Upper lobe of left lung (tissue), 6 donors: ENCODE measurements around the gene RASGEF1C. TPM values are rescaled to one million over a fixed set of nuclear protein-coding genes. Genes with fewer than 3 reads are reported as not detected.

Source experiments
- ATAC-seq, 2 donors: fragments of 200-7000 bp; cut with Tn5 transposase; one replicate each; pipeline ENCODE4 v1.9.1; 2022; ENCODE audit warnings: mild to moderate bottlenecking in 2 of 2, moderate library complexity in 2 of 2; ENCODE audit not compliant: low FRiP score in 2 of 2
- DNase-seq, 2 donors: peaks; one replicate each; pipeline ENCODE4 v3.0.0-alpha.2; 2019 to 2020
- H3K27ac ChIP-seq, 4 donors: fragments of 200-600 bp; sonication (generic); one replicate each; pipeline ENCODE4 v1.5.1; 2016 to 2019
- H3K27me3 ChIP-seq, 4 donors: fragments of 200-600 bp; sonication (generic); one replicate each; pipeline ENCODE4 v1.5.1; 2017 to 2019
- H3K36me3 ChIP-seq, 4 donors: fragments of 200-600 bp; sonication (generic); one replicate each; pipeline ENCODE4 v1.5.1; 2016 to 2019
- H3K4me1 ChIP-seq, 4 donors: fragments of 200-600 bp; sonication (generic); one replicate each; pipeline ENCODE4 v1.5.1; 2018 to 2019
- H3K4me3 ChIP-seq, 4 donors: fragments of 200-600 bp; sonication (generic); one replicate each; pipeline ENCODE4 v1.5.1; 2017 to 2019; ENCODE audit warnings: mild to moderate bottlenecking in 2 of 4, moderate library complexity in 1 of 4
- H3K9me3 ChIP-seq, 4 donors: fragments of 200-600 bp; sonication (generic); one replicate each; pipeline ENCODE4 v1.5.1; 2018 to 2019
- CTCF ChIP-seq, 6 experiments: fragments of 450-650 bp in 4 of 6; fragments of 200-600 bp in 2 of 6; sonication (generic) in 2 of 6; IDR thresholded peaks; one replicate each; pipeline ENCODE4 v1.5.1; 2016 to 2019; ENCODE audit warnings: antibody characterized with exemption in 6 of 6
- EP300 ChIP-seq, 4 donors: sonication (generic); formaldehyde crosslinking; IDR thresholded peaks; one replicate each; pipeline ENCODE4 v1.5.1; 2017; ENCODE audit warnings: antibody characterized with exemption in 4 of 4, control low read depth in 2 of 4
- POLR2A ChIP-seq, 4 donors: fragments of 450-650 bp; IDR thresholded peaks; one replicate each; pipeline ENCODE4 v1.5.1; 2016 to 2017; ENCODE audit warnings: antibody characterized with exemption in 4 of 4, mild to moderate bottlenecking in 2 of 4
- POLR2AphosphoS5 ChIP-seq, 2 donors: sonication (generic); formaldehyde crosslinking; IDR thresholded peaks; one replicate each; pipeline ENCODE4 v1.5.1; 2017; ENCODE audit warnings: antibody characterized with exemption in 2 of 2
- WGBS, 2 donors: methylation state at CpG; one replicate each; pipeline ENCODE4 v1.1.5; 2017 to 2018; 5-methylcytosine and 5-hydroxymethylcytosine counted together
- total RNA-seq, 6 donors: library from RNA; depleted of rRNA in 4 of 6; stranded (reverse); fragments of >200 nt in 4 of 6; gene quantifications; one replicate each; pipeline versions ENCODE4 v1.1.0 to v1.2.1, GENCODE V29; 2016 to 2021
- donor health status: DM: no; HTN: no; CAD: no; lungs with moderate emphysema.
- donor health status: DM: no; HTN: yes; CAD: no; lungs with severe emphysema.

RASGEF1C gene
- total RNA-seq, 6 donors from 2014 or later, result not detected

- H3K27me3 ChIP-seq, result no peaks in the 10 kb centered on the region
- H3K9me3 ChIP-seq, result no peaks in the 10 kb centered on the region
- no peak overlapping the region for H3K4me3 ChIP-seq
- H3K4me1 ChIP-seq, result no peaks in the 10 kb centered on the region
- DNase-seq (no peak), ATAC-seq (no peak)
- no peaks in the 10 kb centered on the region for H3K36me3 ChIP-seq
- no peak overlapping the region for H3K27ac ChIP-seq
- WGBS, 2 donors, result 58% methylated on average over 8 of the region's 8 CpGs
- TF ChIP-seq EP300 (IDR thresholded peaks at IDR 0.05) (no peak), CTCF (IDR thresholded peaks at IDR 0.05) (no peak), POLR2AphosphoS5 (IDR thresholded peaks at IDR 0.05) (no peak), POLR2A (IDR thresholded peaks at IDR 0.05) (no peak)
These were observed 9.6 kb downstream of the RASGEF1C start for GRCh38 chr5:180199390-180199789.

GRCh38 chr5:180198208-180198607 lies 10.8 kb downstream of the RASGEF1C start:
- DNase-seq (no peak), ATAC-seq (no peak)
- H3K9me3 ChIP-seq, result no peaks in the 10 kb centered on the region
- H3K27ac ChIP-seq, result no peak overlapping the region
- H3K27me3 ChIP-seq, result no peaks in the 10 kb centered on the region
- H3K36me3 ChIP-seq, result no peaks in the 10 kb centered on the region
- TF ChIP-seq POLR2A (IDR thresholded peaks at IDR 0.05) (no peak), EP300 (IDR thresholded peaks at IDR 0.05) (no peak), CTCF (IDR thresholded peaks at IDR 0.05) (no peak), POLR2AphosphoS5 (IDR thresholded peaks at IDR 0.05) (no peak)
- 88 to 95% methylated on average over 4 of the region's 4 CpGs for WGBS, 2 donors
- H3K4me3 ChIP-seq, result no peak overlapping the region
- no peaks in the 10 kb centered on the region for H3K4me1 ChIP-seq

GRCh38 chr5:180197016-180197702 lies 11.9 kb downstream of the RASGEF1C start:
- H3K27ac ChIP-seq, result no peak overlapping the region
- TF ChIP-seq POLR2AphosphoS5 (IDR thresholded peaks at IDR 0.05), result no peak
- no peak for TF ChIP-seq CTCF (IDR thresholded peaks at IDR 0.05)
- TF ChIP-seq POLR2A (IDR thresholded peaks at IDR 0.05), result no peak
- TF ChIP-seq EP300 (IDR thresholded peaks at IDR 0.05), result no peak
- no peaks in the 10 kb centered on the region for H3K4me1 ChIP-seq
- H3K27me3 ChIP-seq, result no peaks in the 10 kb centered on the region
- DNase-seq (no peak), ATAC-seq (peak in 1 of 2 donors; percentile 14)
- WGBS, 2 donors, result 72 to 73% methylated on average over 12 to 14 of the region's 14 CpGs
- H3K4me3 ChIP-seq, result no peak overlapping the region
- no peaks in the 10 kb centered on the region for H3K9me3 ChIP-seq
- no peaks in the 10 kb centered on the region for H3K36me3 ChIP-seq

GRCh38 chr5:180194410-180195345 lies 14.3 kb downstream of the RASGEF1C start:
- H3K9me3 ChIP-seq, result no peaks in the 10 kb centered on the region
- no peaks in the 10 kb centered on the region for H3K36me3 ChIP-seq
- H3K27me3 ChIP-seq, result no peaks in the 10 kb centered on the region
- 84 to 85% methylated on average over 21 to 33 of the region's 34 CpGs for WGBS, 2 donors
- DNase-seq (peak in 1 of 2 donors; percentile 68), ATAC-seq (peak in 1 of 2 donors; percentile 16)
- no peak overlapping the region for H3K27ac ChIP-seq
- H3K4me1 ChIP-seq, result no peaks in the 10 kb centered on the region
- H3K4me3 ChIP-seq, result no peak overlapping the region
- TF ChIP-seq POLR2A (IDR thresholded peaks at IDR 0.05) (no peak), CTCF (IDR thresholded peaks at IDR 0.05) (no peak), EP300 (IDR thresholded peaks at IDR 0.05) (no peak), POLR2AphosphoS5 (IDR thresholded peaks at IDR 0.05) (no peak)
